Activated T-helper 1 cell treated with anti-CD3 and anti-CD28 coated beads, Interleukin-12 subunit alpha, Interleukin-12 subunit beta, Interleukin-2, Interleukin-4 antibody, amounts not matched to agents 30 ng/mL and 10 ng/mL and 1 ng/mL, durations not matched to agents 14 hours and 24 hours and 36 hours (primary cell): ENCODE measurements around the gene HECTD4. TPM values are rescaled to one million over a fixed set of nuclear protein-coding genes. Genes with fewer than 3 reads are reported as not detected.

Experiments
- DNase-seq: peaks from one replicate; pipeline ENCODE4 v3.0.0; 2021; ENCODE audit warnings: low spot score
- H3K27ac Mint-ChIP-seq: one replicate; pipeline ENCODE4 v1.8.0; 2021; ENCODE audit warnings: mild to moderate bottlenecking, mixed read lengths
- H3K27me3 Mint-ChIP-seq: one replicate; pipeline ENCODE4 v1.8.0; 2022; ENCODE audit warnings: mild to moderate bottlenecking, moderate library complexity, mixed read lengths; ENCODE audit not compliant: insufficient read depth
- H3K36me3 Mint-ChIP-seq: one replicate; pipeline ENCODE4 v1.8.0; 2021; ENCODE audit warnings: low read depth, mixed read lengths
- H3K4me1 Mint-ChIP-seq: one replicate; pipeline ENCODE4 v1.8.0; 2021; ENCODE audit warnings: low read depth, mixed read lengths
- H3K4me3 Mint-ChIP-seq: one replicate; pipeline ENCODE4 v1.8.0; 2021; ENCODE audit warnings: mild to moderate bottlenecking, moderate library complexity, mixed read lengths
- H3K9me3 Mint-ChIP-seq: one replicate; pipeline ENCODE4 v1.8.0; 2021; ENCODE audit warnings: mixed read lengths
- intact Hi-C: fragments of 100-400 bp; cut with micrococcal nuclease; formaldehyde crosslinking; loops from one replicate; pipeline ENCODE4 v1.15.1; 2024
- total RNA-seq: library from RNA; stranded (reverse); gene quantifications from 2 replicates; pipeline ENCODE4 v1.2.3, GENCODE V29; 2022

HECTD4 gene
- total RNA-seq, 1 donor from 2014 or later = 36.9 TPM

DNA sequence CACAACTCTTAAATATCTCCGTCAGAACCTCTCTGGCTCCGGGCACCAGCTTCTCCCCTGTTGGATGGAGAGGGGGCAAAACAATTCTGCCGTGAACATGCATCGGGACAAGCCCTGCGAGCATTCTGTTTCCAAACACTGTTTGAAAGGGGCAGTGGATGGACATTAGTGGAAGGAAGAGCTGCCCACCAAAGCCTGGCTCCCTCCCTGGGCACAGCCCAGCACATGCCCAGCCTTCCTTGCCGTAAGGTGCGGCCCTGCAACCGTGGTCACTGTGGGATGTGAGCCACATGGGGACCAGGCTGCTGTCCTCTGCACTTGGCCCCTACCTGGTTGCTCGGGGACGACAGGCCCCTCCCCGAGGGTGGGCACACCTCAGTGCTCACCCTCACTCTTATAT lies 202.9 kb downstream of the HECTD4 start:
- Mint-ChIP-seq H3K4me3 (no peak overlapping the region), H3K9me3 (no peaks in the 10 kb centered on the region), H3K27ac (no peak overlapping the region), H3K4me1 (peaks cover 13% of the 10 kb centered on the region), H3K36me3 (peaks cover 31% of the 10 kb centered on the region), H3K27me3 (no peaks in the 10 kb centered on the region)
- intact Hi-C loops = no loop called here
- DNase-seq = no peak

DNA sequence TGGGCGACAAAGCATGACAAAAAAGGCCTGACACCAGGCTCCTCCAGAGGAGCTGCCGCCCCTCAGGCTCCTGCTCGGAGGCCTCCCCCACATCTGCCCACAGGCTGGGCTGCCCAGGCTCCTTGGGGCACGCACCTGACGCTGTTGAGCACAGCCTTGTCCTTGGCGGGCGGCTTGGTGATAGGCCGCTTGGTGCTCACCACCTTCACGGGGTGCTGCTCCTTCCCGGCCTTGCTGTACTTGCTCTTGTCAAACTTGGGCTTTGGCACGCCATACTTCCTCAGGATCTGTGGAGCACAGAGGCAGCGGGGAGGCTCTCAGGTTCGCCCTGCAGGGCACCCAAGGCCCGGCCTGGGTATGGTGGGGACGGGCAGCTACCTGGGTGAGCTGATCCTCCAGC lies 203.4 kb downstream of the HECTD4 start:
- H3K4me3 Mint-ChIP-seq = no peak overlapping the region
- no peaks in the 10 kb centered on the region for H3K27me3 Mint-ChIP-seq
- H3K4me1 Mint-ChIP-seq = peaks cover 13% of the 10 kb centered on the region
- DNase-seq = no peak
- intact Hi-C loops = no loop called here
- H3K27ac Mint-ChIP-seq = no peak overlapping the region
- peaks cover 29% of the 10 kb centered on the region for H3K36me3 Mint-ChIP-seq
- H3K9me3 Mint-ChIP-seq = no peaks in the 10 kb centered on the region

DNA sequence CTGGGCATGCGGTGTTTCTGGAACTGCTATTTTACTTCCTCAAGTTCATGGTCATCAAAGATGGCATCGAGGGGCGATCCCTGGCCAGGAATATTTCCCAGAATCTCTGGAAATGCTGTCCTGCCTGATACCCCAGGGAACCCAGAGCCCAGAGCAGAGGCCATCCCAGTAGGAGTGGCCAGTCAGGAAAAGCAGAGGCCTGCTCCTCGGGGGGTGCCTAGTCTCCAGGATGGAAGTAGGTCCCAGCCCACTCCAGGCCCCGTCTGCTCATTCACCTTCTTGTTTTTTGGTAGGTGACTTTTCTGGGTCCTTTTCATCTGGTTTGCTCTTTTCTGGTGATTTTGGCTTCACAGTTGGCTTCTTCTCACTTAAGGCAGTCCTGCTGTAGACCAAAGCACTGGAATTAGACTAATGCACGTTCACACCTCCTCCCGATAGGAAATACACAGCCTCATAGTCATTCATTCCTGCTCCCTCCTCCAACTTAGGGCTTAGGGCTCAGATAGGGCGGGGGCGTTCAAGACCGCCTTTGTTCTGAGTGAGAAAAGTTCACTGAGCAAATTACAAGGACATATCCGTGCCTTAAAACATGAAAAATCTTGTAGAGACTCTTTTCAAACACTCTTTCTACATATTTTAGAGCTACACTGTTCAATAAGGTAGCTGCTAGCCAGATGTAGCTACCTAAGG lies 205.8 kb downstream of the HECTD4 start:
- no peaks in the 10 kb centered on the region for H3K9me3 Mint-ChIP-seq
- H3K36me3 Mint-ChIP-seq = peaks cover 24% of the 10 kb centered on the region
- no peaks in the 10 kb centered on the region for H3K27me3 Mint-ChIP-seq
- no peak overlapping the region for H3K27ac Mint-ChIP-seq
- intact Hi-C loops = no loop called here
- H3K4me3 Mint-ChIP-seq = no peak overlapping the region
- H3K4me1 Mint-ChIP-seq = no peaks in the 10 kb centered on the region
- no peak for DNase-seq

DNA sequence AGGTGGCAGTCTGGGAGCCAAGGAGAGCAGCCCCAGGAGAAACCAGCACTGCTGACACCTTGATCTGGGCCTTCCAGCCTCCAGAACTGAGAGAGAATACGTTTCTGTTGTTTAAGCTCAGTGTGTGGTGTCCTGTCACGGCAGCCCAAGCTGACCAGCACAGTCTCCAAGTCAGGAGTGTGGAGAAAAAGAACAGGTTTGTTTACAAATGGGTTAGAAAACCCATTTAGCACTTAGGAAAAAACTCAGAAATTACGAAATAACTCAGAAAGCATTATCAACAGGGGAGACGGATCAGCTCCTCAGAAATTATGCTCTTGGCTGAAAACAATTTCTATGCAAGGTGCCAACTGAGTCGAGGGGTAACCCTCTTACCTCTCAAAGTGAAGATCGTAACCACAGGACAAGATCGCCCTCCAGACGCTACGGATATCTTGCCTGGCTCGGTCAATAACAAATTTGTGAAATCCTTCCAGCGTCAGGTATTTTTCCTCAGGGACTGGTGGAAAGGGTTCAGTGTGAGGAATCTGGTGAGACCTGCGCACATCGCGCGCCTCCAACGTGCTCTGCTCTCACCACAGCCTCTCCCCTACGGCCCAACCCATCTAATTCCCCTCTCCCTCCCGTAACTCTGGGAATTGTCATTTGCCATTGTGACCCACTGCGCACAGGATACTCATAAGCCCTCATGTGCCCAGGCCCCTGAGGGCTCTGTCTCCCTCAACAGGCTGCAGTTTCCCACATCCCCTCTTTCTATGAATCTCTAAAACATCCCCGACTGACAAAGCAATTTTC lies 206.7 kb downstream of the HECTD4 start:
- no peak for DNase-seq
- Mint-ChIP-seq H3K4me1 (no peaks in the 10 kb centered on the region), H3K9me3 (no peaks in the 10 kb centered on the region), H3K4me3 (no peak overlapping the region), H3K27ac (no peak overlapping the region), H3K36me3 (peaks cover 23% of the 10 kb centered on the region), H3K27me3 (no peaks in the 10 kb centered on the region)
- intact Hi-C loops = no loop called here

DNA sequence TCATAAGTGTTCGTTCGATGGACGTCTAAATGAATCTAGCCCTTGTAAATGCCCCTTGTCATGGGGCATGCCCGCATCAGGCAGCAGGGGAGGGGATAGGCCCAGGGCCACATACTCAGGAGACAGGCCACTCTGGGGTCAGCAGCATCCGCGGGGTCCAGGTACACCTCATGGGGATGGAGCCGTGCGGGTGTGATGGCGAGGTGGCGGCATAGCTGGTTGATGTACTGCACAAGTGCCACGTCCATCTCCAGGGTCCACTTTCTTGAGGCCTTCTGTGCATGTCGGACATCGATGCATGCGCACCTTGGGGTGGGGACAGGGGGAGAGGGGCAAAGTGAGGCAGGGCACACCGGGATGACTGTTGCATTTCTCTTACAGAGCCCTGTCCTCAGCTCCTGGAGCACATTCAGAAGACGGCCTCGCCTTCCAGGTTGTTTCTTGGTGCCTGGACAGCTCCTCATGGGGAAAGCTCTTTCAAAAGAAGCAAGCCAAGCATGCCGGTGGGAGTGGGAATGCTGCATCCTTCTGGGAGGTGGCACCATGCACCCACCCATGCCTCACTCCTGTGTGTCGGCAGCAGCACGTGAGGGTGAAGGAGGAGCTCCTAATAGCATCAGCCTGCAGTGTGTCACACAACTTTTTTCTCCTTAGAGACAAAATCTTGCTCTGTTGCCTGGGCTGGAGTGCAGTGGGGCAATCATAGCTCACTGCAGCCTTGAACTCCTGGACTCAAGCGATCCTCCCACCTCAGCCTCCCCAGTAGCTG lies 209.5 kb downstream of the HECTD4 start:
- Mint-ChIP-seq H3K4me3 (no peak overlapping the region), H3K4me1 (no peaks in the 10 kb centered on the region), H3K9me3 (no peaks in the 10 kb centered on the region), H3K27me3 (no peaks in the 10 kb centered on the region), H3K36me3 (peaks cover 15% of the 10 kb centered on the region), H3K27ac (no peak overlapping the region)
- DNase-seq = no peak
- intact Hi-C loops = no loop called here

DNA sequence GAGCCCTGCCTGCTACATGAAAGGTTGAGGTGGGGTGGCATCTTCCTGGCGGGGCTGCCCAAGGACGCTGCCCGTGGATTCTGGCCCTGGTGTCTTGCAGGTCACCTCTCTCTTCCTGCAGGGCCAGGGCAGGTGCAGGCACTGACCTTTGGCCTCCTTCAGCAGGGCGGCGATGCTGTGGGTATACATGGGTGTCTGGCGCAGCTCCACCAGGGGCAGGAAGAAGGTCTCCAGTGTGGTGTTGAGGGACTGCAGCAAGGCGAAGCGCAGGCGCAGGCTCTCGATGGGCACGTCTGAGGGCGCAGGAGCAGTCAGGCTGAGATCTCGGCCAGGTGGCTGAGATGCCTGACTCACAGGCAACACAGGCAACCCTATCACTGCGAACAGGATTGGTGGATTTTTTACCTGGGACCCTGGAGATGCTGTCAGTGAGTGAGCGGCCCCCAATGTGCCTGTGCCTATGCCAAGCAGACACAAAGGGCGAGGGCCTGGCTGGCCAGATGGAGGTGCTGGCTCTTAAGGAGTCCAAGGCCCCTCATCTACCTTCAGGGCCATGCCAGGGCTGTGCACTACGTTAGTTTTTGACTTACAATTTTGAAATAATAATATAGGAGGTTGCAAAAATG lies 211.1 kb downstream of the HECTD4 start:
- H3K27ac Mint-ChIP-seq = no peak overlapping the region
- H3K9me3 Mint-ChIP-seq = no peaks in the 10 kb centered on the region
- no peaks in the 10 kb centered on the region for H3K27me3 Mint-ChIP-seq
- H3K4me3 Mint-ChIP-seq = no peak overlapping the region
- intact Hi-C loops = no loop called here
- H3K4me1 Mint-ChIP-seq = no peaks in the 10 kb centered on the region
- DNase-seq = no peak
- peaks cover 14% of the 10 kb centered on the region for H3K36me3 Mint-ChIP-seq

DNA sequence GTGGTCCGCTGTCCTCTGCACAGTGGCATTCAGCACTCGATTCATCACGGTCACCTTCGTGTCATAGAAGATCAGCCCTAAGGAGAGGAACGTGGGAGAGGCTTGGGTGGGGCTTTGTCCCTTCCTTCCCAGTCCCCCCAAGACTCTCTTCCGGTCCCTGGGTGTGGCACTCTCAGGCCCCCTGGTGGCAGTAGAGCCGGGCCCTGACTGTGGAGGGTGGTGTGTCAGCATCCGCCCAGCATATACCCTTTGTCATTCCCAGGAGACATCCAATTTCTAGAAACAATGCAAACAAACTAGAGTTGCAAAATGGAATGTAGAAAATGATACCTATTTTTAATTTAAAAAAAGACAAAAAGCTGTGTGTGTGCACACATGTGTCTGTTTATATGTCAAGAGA lies 211.9 kb downstream of the HECTD4 start:
- H3K4me1 Mint-ChIP-seq = no peaks in the 10 kb centered on the region
- no peaks in the 10 kb centered on the region for H3K9me3 Mint-ChIP-seq
- no peaks in the 10 kb centered on the region for H3K27me3 Mint-ChIP-seq
- DNase-seq = no peak
- H3K27ac Mint-ChIP-seq = peak overlapping the region; percentile 54
- H3K36me3 Mint-ChIP-seq = peaks cover 7% of the 10 kb centered on the region
- no peak overlapping the region for H3K4me3 Mint-ChIP-seq
- intact Hi-C loops = no loop called here

DNA sequence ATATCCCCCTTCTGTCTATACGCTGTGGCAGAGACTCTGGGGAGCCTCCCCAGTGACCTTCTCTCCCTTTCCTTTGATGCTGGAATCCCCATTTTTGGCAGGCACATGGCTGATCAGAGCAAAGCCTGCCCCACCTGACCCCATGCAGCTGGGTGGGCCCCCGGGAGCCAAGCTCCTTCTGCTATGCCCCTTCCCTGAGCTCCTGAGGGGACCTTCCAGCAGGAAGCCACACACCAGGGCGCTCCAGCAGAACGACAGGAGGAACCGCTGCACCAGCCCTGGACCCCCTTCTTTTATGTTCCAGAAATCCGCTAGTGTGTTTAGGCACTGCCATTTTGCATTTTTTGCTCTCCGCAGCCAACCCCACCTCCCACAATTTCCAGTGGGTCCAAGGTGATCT lies 212.3 kb downstream of the HECTD4 start:
- intact Hi-C loops = no loop called here
- Mint-ChIP-seq H3K27ac (peak overlapping the region; percentile 54), H3K4me3 (no peak overlapping the region), H3K4me1 (no peaks in the 10 kb centered on the region), H3K27me3 (no peaks in the 10 kb centered on the region), H3K9me3 (no peaks in the 10 kb centered on the region), H3K36me3 (peaks cover 3% of the 10 kb centered on the region)
- DNase-seq = no peak

DNA sequence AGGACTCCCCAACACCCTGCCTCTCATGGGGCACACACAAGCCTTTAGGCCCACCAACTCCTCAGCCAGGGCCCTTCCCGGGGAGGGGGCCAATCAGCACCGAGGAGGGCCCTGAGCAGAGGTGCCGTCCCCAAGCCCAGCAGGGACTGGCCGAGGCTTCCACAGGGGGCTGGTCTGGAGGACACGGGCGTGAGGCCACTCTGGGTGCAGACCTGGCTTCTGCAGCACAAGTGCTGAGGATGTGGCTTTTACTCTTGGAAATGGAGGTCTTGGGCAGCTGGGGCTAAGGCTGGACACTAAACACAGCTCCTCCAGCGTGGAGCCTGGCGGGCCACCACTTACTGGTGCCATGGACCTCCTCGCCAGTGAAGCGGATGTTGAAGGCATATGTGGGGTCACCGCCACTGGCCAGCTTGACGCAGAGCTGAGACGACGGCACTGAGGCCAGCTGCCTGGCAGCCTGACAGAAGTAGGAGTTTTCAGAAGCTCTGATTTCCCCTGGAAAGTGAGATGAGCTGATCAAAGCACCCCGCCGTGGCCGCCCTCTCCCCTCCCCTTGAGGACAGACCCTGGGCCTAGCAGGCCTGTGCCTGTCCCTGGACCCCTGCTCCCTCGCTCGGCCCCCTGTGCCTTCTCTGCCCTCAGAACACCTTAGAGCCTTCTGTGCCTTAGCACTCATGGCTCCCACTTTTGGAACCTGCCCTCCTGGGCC lies 212.9 kb downstream of the HECTD4 start:
- peaks cover 3% of the 10 kb centered on the region for H3K36me3 Mint-ChIP-seq
- H3K4me3 Mint-ChIP-seq = no peak overlapping the region
- H3K4me1 Mint-ChIP-seq = no peaks in the 10 kb centered on the region
- no peak for DNase-seq
- intact Hi-C loops = no loop called here
- no peaks in the 10 kb centered on the region for H3K9me3 Mint-ChIP-seq
- no peaks in the 10 kb centered on the region for H3K27me3 Mint-ChIP-seq
- no peak overlapping the region for H3K27ac Mint-ChIP-seq

DNA sequence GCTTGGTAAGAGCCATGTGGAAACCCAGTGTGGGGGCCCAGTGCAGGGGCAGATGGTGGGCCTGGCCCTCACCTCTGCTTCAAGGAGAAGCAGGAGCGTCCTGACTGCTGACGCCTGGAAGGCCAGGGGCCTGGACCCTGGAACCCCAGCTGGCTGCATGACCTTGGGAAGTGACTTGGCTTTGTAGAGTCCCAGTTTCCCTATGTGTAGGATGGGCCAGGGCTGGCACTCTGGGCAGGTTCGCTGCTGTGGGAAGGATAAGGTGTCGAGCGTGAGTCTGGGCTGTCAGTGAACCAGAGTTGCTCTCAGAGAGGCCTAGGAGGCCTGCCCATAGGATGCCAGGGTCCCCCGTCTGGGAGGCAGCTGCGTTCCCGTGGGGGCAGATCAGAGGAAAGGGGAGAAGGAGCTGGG lies 213.7 kb downstream of the HECTD4 start:
- H3K36me3 Mint-ChIP-seq = peaks cover 2% of the 10 kb centered on the region
- intact Hi-C loops = no loop called here
- no peak overlapping the region for H3K27ac Mint-ChIP-seq
- no peak for DNase-seq
- no peak overlapping the region for H3K4me3 Mint-ChIP-seq
- no peaks in the 10 kb centered on the region for H3K4me1 Mint-ChIP-seq
- H3K27me3 Mint-ChIP-seq = no peaks in the 10 kb centered on the region
- H3K9me3 Mint-ChIP-seq = no peaks in the 10 kb centered on the region

DNA sequence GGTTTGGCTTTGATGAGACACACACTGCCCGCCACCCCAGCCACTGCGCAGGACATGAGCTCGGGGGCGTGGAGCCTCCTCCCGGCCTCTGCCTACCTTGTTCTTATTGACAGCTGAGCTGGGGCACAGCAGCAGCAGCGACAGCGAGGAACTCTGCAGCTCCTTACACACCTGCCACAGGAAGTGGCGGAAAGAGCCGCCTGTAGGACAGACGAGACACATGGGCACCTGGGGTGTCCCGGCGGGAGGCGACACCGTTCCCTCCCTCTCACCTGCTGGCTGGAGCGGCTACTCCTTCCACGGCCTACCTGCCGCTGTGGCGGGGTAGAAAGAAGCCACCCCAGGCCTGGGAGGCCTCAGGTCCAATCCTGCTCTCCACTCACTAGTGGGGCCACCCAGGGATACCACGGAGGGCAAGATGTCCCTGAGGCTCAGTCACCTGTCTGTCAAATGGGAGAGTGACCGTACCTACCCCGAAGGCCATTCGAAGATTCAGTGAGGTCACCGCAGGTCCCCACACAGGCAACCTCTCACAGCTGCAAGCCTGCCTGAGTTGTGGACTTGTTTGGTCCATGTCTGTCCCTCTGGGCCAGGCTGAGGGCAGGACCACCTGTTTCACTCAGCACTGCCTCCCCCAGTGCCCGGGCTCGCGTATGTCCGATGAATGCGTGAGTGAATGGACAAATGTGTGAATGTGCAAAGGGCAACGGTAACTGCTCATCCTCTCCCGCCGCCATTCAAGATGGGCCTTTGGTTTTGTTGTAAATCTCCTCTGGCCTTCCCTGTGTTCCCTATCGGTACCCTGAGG lies 214.3 kb downstream of the HECTD4 start:
- H3K4me1 Mint-ChIP-seq = no peaks in the 10 kb centered on the region
- no peaks in the 10 kb centered on the region for H3K36me3 Mint-ChIP-seq
- H3K4me3 Mint-ChIP-seq = no peak overlapping the region
- no peaks in the 10 kb centered on the region for H3K9me3 Mint-ChIP-seq
- intact Hi-C loops = no loop called here
- no peaks in the 10 kb centered on the region for H3K27me3 Mint-ChIP-seq
- DNase-seq = no peak
- no peak overlapping the region for H3K27ac Mint-ChIP-seq

DNA sequence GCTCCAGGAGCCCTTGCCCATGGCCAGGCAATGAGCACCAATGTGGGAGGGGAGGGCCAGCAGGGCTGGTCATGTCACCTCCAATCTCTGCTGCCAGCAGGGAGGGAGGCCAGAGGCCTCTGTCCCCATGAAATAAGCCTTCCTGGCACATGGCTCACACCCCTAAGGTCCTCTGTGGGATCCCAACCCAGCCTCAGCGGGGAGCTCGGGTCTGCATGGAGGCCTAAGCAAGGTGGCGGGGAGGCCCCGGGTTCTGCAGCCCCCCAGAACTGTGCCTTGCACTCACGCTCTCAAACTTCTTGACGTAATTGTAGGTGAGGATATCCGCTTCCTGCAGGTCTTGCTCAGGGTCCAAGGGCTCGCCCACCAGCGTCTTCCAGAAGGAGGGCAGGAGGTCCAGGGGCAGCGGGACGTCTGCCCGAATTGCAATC lies 215.2 kb downstream of the HECTD4 start:
- intact Hi-C loops = no loop called here
- Mint-ChIP-seq H3K9me3 (no peaks in the 10 kb centered on the region), H3K36me3 (no peaks in the 10 kb centered on the region), H3K4me1 (no peaks in the 10 kb centered on the region), H3K27ac (no peak overlapping the region), H3K27me3 (no peaks in the 10 kb centered on the region), H3K4me3 (no peak overlapping the region)
- no peak for DNase-seq
